ENCODE measurements around the gene RASSF7.
A peak's percentile ranks its signal among the peaks of the same experiment; 100 is the strongest.

RASSF7 gene

GRCh38 chr11:555227-555779 lies 5.5 kb upstream of the RASSF7 start:
- H3K9me3 Mint-ChIP-seq = no peaks in the 10 kb centered on the region
- H3K27me3 Mint-ChIP-seq = peaks cover 27% of the 10 kb centered on the region
- ATAC-seq (no peak), DNase-seq (no peak)
- H3K4me3 Mint-ChIP-seq = peak overlapping the region in 1 of 2 donors; percentile 31
- peaks cover 27% of the 10 kb centered on the region for H3K4me1 Mint-ChIP-seq
- H3K27ac Mint-ChIP-seq = no peak overlapping the region

DNA sequence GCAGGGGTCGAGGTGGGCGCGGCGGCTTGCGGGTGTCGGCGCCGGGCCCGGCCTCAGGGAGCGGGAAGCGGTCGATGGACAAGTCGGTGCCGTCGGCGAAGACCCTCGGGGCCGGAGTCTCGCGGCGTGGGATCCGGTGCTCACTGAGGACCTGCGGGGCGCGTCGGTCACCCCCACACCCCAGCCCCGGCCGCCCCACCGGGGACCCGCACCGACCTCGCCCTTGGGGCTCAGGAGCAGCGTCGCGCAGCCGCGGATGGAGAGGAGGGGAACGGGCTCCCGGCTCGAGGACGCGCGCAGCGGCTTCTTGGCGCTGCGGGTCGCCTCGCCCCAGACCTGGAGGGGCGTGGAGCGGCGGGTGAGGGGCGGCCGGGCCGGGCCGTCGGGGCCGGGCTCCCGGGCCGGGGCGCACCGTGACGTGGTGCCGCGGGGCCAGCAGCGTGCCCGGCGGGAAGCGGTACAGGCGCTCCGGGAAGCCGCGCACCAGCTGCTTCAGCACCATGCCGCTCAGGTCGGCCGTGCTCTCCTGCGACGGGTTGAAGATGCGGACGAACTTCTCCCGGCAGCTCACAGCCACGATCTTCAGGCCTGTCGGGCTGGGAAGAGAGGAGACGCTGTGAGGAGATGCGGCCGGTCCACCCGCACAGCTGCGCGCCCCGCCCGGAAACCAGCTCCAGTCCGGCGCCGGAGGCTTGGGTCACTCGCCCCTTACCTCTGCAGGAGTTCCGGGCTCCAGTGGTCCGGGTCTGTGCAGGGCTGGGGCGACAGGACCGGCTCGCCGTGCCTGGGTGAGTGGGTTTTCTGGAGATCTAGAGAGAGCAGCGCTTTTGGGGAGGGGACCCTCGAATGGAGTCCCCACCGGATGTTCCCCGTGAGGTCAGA lies 4.7 kb upstream of the RASSF7 start:
- DNase-seq (peak in 1 of 2 donors; percentile 46), ATAC-seq (no peak)
- Mint-ChIP-seq H3K4me1 (peaks cover 29% of the 10 kb centered on the region), H3K9me3 (no peaks in the 10 kb centered on the region), H3K27ac (no peak overlapping the region), H3K4me3 (peak overlapping the region in 1 of 2 donors; percentile 44), H3K27me3 (peaks cover 27% of the 10 kb centered on the region)

- Mint-ChIP-seq H3K27me3 (peaks cover 27% of the 10 kb centered on the region), H3K9me3 (no peaks in the 10 kb centered on the region), H3K4me3 (peak overlapping the region in 1 of 2 donors; percentile 44), H3K4me1 (peaks cover 35% of the 10 kb centered on the region), H3K27ac (peak overlapping the region in 1 of 2 donors; percentile 71)
- ATAC-seq (no peak), DNase-seq (no peak)
Observed at GRCh38 chr11:556662-557256, 4.0 kb upstream of the RASSF7 start.

DNA sequence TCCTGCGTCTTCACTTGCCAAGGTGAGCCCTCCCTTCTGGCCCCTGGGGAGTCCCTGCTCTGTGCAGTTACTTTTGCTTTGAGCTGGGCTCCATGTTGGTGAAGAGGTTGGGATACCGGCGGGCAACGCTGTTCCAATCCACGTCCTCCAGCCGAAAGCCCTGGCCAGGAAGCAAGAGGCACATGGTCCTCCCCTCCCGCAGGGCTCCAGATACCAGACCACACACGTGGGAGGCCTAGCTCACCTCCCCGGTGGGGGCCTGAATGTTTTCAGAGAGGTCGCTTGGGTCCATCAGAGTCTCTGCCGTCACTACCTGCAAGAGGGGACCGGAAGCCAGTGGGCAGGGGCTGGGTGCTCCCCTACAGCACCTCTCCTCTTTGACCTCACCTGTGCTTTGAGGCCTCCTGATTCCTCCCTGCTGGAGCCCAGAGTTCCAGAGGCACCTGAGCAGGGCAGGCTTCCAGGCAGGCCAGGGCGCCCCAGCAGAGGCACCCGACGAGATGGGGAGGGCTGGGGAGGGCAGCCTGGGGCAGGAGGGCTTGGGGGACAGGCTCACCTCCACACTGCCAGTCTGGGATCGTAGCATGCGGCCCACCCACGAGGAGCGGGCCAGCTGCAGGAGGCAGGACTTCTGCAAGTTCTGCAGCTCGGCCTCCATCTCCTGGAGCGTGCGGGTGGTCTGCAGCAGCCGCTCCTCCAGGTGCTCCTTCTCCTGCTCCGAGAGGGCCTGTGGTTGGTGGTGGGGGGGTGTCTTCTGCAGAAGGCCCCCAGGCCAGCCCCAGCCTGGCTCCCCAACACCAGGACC lies 3.2 kb upstream of the RASSF7 start:
- ATAC-seq (no peak), DNase-seq (no peak)
- peaks cover 27% of the 10 kb centered on the region for H3K27me3 Mint-ChIP-seq
- no peaks in the 10 kb centered on the region for H3K9me3 Mint-ChIP-seq
- no peak overlapping the region for H3K27ac Mint-ChIP-seq
- H3K4me1 Mint-ChIP-seq = peaks cover 38% of the 10 kb centered on the region
- H3K4me3 Mint-ChIP-seq = no peak overlapping the region

- ATAC-seq = no peak
- Mint-ChIP-seq H3K4me3 (no peak overlapping the region), H3K9me3 (no peaks in the 10 kb centered on the region), H3K27ac (no peak overlapping the region), H3K4me1 (peaks cover 41% of the 10 kb centered on the region), H3K27me3 (peaks cover 27% of the 10 kb centered on the region)
- no peak for DNase-seq
Observed at GRCh38 chr11:558503-558902, 2.3 kb upstream of the RASSF7 start.

GRCh38 chr11:559020-559620 lies 1.6 kb upstream of the RASSF7 start:
- DNase-seq (no peak), ATAC-seq (no peak)
- H3K27me3 Mint-ChIP-seq = peaks cover 27% of the 10 kb centered on the region
- H3K4me1 Mint-ChIP-seq = peaks cover 45% of the 10 kb centered on the region
- no peak overlapping the region for H3K27ac Mint-ChIP-seq
- H3K9me3 Mint-ChIP-seq = no peaks in the 10 kb centered on the region
- H3K4me3 Mint-ChIP-seq = peak overlapping the region in 1 of 2 donors; percentile 29

- H3K4me3 Mint-ChIP-seq = peak overlapping the region; percentile 66 to 95
- H3K27me3 Mint-ChIP-seq = peaks cover 27% of the 10 kb centered on the region
- DNase-seq (no peak), ATAC-seq (no peak)
- peaks cover 47% of the 10 kb centered on the region for H3K4me1 Mint-ChIP-seq
- H3K27ac Mint-ChIP-seq = peak overlapping the region in 1 of 2 donors; percentile 48
- no peaks in the 10 kb centered on the region for H3K9me3 Mint-ChIP-seq
Observed at GRCh38 chr11:559712-560304, 962 bp upstream of the RASSF7 start.

GRCh38 chr11:561148-562003 lies 606 bp downstream of the RASSF7 start:
- Mint-ChIP-seq H3K27ac (peak overlapping the region in 1 of 2 donors; percentile 93), H3K4me1 (peaks cover 45% of the 10 kb centered on the region), H3K27me3 (peaks cover 20% of the 10 kb centered on the region), H3K4me3 (peak overlapping the region; percentile 91 to 95), H3K9me3 (no peaks in the 10 kb centered on the region)
- DNase-seq (no peak), ATAC-seq (peak; percentile 42)

DNA sequence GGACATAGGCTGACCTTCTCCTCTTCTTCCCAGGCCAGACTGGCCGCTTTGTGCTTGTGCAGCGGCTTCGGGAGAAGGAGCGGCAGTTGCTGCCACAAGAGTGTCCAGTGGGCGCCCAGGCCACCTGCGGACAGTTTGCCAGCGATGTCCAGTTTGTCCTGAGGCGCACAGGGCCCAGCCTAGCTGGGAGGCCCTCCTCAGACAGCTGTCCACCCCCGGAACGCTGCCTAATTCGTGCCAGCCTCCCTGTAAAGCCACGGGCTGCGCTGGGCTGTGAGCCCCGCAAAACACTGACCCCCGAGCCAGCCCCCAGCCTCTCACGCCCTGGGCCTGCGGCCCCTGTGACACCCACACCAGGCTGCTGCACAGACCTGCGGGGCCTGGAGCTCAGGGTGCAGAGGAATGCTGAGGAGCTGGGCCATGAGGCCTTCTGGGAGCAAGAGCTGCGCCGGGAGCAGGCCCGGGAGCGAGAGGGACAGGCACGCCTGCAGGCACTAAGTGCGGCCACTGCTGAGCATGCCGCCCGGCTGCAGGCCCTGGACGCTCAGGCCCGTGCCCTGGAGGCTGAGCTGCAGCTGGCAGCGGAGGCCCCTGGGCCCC lies 1.4 kb downstream of the RASSF7 start:
- Mint-ChIP-seq H3K4me3 (peak overlapping the region; percentile 91 to 95), H3K9me3 (no peaks in the 10 kb centered on the region)
- no peak for DNase-seq

GRCh38 chr11:563066-563811 lies 2.5 kb downstream of the RASSF7 start:
- peaks cover 56% of the 10 kb centered on the region for H3K4me1 Mint-ChIP-seq
- H3K4me3 Mint-ChIP-seq = peak overlapping the region in 1 of 2 donors; percentile 33
- DNase-seq = no peak
- no peak for ATAC-seq
- no peaks in the 10 kb centered on the region for H3K9me3 Mint-ChIP-seq
- H3K27ac Mint-ChIP-seq = no peak overlapping the region
- peaks cover 2% of the 10 kb centered on the region for H3K27me3 Mint-ChIP-seq

More for the DNA sequence above, 1.4 kb downstream of the RASSF7 start:
- H3K4me1 Mint-ChIP-seq = peaks cover 48% of the 10 kb centered on the region
- H3K27me3 Mint-ChIP-seq = peaks cover 13% of the 10 kb centered on the region
- H3K27ac Mint-ChIP-seq = no peak overlapping the region
- no peak for ATAC-seq

- Mint-ChIP-seq H3K27me3 (no peaks in the 10 kb centered on the region), H3K9me3 (no peaks in the 10 kb centered on the region), H3K27ac (no peak overlapping the region), H3K4me1 (peaks cover 54% of the 10 kb centered on the region), H3K4me3 (no peak overlapping the region)
- ATAC-seq = no peak
- DNase-seq = no peak
Observed at GRCh38 chr11:563812-564578, 3.2 kb downstream of the RASSF7 start.

DNA sequence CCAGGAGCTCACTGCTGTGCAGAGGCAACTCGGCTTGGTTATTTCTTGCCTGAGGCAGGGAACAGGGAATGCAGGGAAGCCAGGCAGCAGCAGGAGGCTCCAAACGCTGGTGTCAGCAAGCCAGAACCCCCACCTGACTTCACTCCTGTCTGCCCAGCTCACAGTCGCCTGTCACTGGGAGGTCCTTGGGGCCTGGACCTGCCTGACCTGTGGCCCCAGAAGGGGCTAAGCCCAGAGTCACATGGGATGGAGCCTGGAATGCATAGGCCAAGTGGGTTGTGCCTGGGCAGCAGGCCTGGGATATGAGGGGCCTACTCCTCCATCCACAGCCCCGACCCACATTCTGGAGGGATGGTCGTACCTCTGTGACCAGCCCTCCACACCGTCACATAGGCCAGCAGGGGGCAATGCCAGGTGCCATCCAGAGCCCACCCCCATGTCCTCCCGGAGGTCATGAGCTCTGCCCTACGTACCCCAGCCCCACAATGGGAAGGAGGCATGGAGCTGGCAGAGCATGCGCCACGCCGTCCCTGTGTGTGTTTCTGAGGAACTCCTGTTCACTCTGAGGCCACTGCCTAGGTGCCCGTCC lies 5.2 kb downstream of the RASSF7 start:
- Mint-ChIP-seq H3K27ac (no peak overlapping the region), H3K27me3 (no peaks in the 10 kb centered on the region), H3K4me1 (peaks cover 56% of the 10 kb centered on the region), H3K4me3 (no peak overlapping the region), H3K9me3 (no peaks in the 10 kb centered on the region)
- no peak for DNase-seq
- ATAC-seq = no peak

Data from stimulated activated naive CD8-positive, alpha-beta T cell treated with anti-CD3 and anti-CD28 coated beads, Interleukin-15, amount 100 ng/mL, for 72 hours (primary cell).